Stimulated activated naive CD8-positive, alpha-beta T cell treated with anti-CD3 and anti-CD28 coated beads, Interleukin-15, amount 100 ng/mL, for 72 hours (primary cell): ENCODE data around the gene RTKN2.

Experiments used
- ATAC-seq: fragments of 150-1000 bp; cut with Tn5 transposase; 2 replicates; pipeline ENCODE4 v1.10.0; 2021; ENCODE audit warnings: mild to moderate bottlenecking, moderate library complexity
- DNase-seq, 2 donors: peaks; one replicate each; pipeline ENCODE4 v3.0.0; 2021 to 2022
- H3K27ac Mint-ChIP-seq, 2 donors: one replicate each; pipeline ENCODE4 v1.8.0; 2022; ENCODE audit warnings: mild to moderate bottlenecking in 2 of 2, mixed read lengths in 2 of 2, moderate library complexity in 2 of 2
- H3K27me3 Mint-ChIP-seq: one replicate; pipeline ENCODE4 v1.8.0; 2022; ENCODE audit warnings: mixed read lengths
- H3K4me1 Mint-ChIP-seq: one replicate; pipeline ENCODE4 v1.8.0; 2022; ENCODE audit warnings: mild to moderate bottlenecking, mixed read lengths
- H3K4me3 Mint-ChIP-seq, 2 donors: one replicate each; pipeline ENCODE4 v1.8.0; 2022; ENCODE audit warnings: mild to moderate bottlenecking in 2 of 2, mixed read lengths in 2 of 2, moderate library complexity in 1 of 2
- H3K9me3 Mint-ChIP-seq, 2 donors: one replicate each; pipeline ENCODE4 v1.8.0; 2022; ENCODE audit warnings: mixed read lengths in 2 of 2

RTKN2 gene

DNA sequence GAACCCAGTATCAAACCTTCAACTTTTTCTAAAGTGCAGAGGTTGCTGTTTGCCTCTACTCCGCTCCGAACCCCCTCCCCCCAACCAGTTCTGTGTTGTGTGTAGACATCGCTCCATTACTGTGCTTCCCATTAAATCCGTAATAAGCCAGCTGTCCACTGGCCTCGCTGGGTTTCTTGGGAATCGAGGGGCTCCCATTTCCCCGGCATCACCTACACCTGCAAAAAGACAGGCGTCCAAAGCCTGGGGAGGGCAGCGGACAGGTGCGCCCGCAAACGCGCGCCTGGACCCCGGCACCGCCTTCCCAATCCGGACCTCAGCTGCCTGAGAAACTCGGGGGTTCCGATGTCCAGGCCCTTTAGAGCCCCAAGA is 631 bp downstream of the RTKN2 start:
- Mint-ChIP-seq H3K27ac (no peak overlapping the region), H3K4me3 (peak overlapping the region; percentile 67 to 77), H3K4me1 (peaks cover 15% of the 10 kb centered on the region), H3K9me3 (no peaks in the 10 kb centered on the region), H3K27me3 (peaks cover 47% of the 10 kb centered on the region)
- ATAC-seq (no peak), DNase-seq (peak in 1 of 2 donors; percentile 4)

DNA sequence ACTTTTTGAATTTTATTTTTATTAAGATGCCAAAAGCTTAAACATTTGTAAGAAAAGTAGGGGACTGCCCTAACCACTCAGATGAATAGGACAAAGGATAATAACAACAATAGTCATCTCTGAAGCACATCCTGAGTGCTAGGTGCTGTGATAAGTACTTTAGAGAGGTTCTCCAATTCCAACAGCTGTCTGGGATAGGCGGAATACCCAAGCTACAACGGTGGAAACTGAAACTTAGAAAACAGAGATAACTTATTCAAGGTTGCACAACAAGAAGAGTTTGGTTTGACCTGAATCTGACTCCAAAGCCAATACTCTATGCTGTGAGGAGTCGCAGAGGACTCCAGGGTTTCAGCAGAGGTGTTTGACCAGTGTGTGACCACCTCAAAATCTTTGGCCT is 2.0 kb downstream of the RTKN2 start:
- H3K27ac Mint-ChIP-seq = no peak overlapping the region
- peaks cover 15% of the 10 kb centered on the region for H3K4me1 Mint-ChIP-seq
- ATAC-seq = no peak
- peaks cover 47% of the 10 kb centered on the region for H3K27me3 Mint-ChIP-seq
- no peak overlapping the region for H3K4me3 Mint-ChIP-seq
- no peaks in the 10 kb centered on the region for H3K9me3 Mint-ChIP-seq
- no peak for DNase-seq

- H3K4me3 Mint-ChIP-seq = no peak overlapping the region
- H3K4me1 Mint-ChIP-seq = peaks cover 15% of the 10 kb centered on the region
- DNase-seq (no peak), ATAC-seq (no peak)
- H3K27me3 Mint-ChIP-seq = peaks cover 47% of the 10 kb centered on the region
- H3K27ac Mint-ChIP-seq = no peak overlapping the region
- no peaks in the 10 kb centered on the region for H3K9me3 Mint-ChIP-seq
Observed at GRCh38 chr10:62266147-62266546, 2.5 kb downstream of the RTKN2 start.

DNA sequence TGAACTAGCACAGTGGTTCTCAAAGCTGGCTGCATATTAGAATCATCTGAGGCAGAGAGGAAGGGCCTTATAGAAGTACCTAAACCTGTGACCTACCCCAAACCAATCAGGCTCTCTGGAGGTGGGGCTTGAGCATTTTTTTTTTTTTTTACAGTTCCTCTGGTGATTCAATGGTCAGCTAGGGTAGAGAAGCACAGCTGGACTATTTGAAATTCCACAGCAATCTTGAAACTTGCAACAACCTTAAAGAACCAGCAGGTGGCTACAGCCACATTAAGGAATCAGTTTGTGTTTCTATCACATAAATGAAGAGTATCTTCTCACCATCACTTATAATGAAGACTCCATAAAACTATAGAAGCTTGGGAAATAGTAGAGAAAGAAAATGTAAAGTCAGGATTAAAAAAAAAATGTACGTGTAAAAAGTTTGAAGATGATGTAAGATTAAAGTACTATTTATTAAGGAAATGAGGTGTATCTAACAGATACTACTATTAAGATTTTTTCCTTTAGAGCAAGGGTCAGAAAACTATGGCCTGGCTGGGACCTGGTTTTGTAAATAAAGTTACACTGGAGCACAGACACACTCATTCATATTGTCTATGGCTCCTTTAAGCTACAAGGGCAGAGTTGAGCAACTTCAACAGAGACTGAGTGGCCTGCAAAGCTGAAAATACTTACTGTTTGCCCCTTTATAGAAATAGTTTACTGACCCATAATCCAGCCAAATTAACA is 3.8 kb downstream of the RTKN2 start:
- ATAC-seq (no peak), DNase-seq (no peak)

DNA sequence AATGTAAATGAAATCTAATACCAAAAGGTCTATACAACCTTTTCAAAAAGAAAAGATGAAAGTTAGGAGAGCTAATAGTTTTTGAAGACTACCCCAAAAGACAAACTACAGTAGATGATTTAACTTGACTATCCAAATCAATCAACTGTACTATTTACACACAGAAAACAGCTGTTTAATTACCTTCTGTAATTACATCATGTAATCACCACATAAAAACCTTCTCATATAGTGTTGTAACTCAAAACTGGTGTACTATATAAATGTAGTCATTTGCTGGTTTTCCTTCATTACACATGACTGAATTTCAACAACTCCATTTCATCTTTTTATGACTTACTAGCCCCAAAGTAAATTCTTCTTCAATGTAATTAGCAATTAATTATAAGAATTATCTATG is 4.5 kb downstream of the RTKN2 start:
- ATAC-seq (no peak), DNase-seq (no peak)
- H3K4me1 Mint-ChIP-seq = peaks cover 4% of the 10 kb centered on the region
- H3K27ac Mint-ChIP-seq = no peak overlapping the region
- H3K4me3 Mint-ChIP-seq = no peak overlapping the region
- H3K27me3 Mint-ChIP-seq = peaks cover 32% of the 10 kb centered on the region
- H3K9me3 Mint-ChIP-seq = no peaks in the 10 kb centered on the region

More for the DNA sequence above, 3.8 kb downstream of the RTKN2 start:
- H3K9me3 Mint-ChIP-seq = no peaks in the 10 kb centered on the region
- H3K4me3 Mint-ChIP-seq = no peak overlapping the region
- H3K27ac Mint-ChIP-seq = no peak overlapping the region
- H3K4me1 Mint-ChIP-seq = peaks cover 11% of the 10 kb centered on the region
- peaks cover 39% of the 10 kb centered on the region for H3K27me3 Mint-ChIP-seq

DNA sequence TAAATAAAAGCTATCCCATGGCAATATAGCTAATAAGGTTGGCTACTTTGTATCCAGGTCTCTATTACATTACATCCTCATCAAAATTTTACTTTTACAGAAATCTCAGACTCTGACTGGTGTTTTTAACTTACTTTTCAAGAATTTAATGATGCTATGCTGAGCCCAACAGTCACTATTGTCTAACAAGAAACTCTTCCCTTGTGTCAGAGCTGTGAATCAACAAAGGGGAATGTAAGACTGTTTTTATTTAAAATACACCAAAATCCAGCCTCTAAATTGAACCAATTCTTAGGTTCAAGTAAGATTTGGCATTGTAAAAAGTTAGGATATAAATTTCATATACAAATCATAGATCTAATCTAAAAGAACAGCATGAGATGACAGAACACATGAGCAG is 7.0 kb downstream of the RTKN2 start:
- no peak overlapping the region for H3K4me3 Mint-ChIP-seq
- ATAC-seq (no peak), DNase-seq (no peak)
- H3K4me1 Mint-ChIP-seq = no peaks in the 10 kb centered on the region
- no peak overlapping the region for H3K27ac Mint-ChIP-seq
- peaks cover 11% of the 10 kb centered on the region for H3K27me3 Mint-ChIP-seq
- H3K9me3 Mint-ChIP-seq = no peaks in the 10 kb centered on the region

DNA sequence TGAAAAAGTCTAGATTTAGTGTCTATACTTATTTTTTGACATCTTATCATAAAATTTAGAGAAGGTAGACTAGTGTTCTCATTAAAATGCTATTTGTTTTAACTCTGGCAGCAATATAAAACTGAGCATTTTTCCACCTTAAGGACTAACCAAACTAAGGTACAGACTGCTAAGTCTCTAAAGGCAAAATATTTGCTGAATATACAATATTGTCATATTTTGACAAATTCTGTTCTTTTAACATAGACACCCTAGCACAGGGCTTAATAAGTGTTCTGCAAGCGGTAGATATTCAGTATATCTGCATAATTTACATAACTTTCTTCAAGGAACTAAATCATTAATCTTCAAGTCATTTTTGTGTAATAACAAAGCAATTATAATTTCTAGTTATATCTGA is 8.6 kb downstream of the RTKN2 start:
- no peak for DNase-seq

DNA sequence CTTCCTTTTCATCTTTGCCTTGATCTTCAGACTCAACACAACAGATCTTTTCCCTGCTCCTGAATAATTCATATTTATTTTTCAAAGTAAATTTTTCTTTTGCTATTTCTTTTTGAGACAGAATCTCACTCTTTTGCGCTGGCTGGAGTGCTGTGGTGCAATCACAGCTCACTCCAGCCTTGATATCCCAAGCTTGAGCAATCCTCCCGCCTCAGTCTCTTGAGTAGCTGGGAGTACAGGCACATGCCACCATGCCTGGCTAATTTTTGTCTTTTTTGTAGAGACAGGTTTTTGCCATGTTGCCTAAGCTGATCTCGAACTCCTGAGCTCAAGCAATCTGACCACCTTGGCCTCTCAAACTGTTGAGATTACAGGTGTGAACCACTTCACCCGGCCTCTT is 9.2 kb downstream of the RTKN2 start:
- Mint-ChIP-seq H3K27ac (no peak overlapping the region), H3K9me3 (no peaks in the 10 kb centered on the region), H3K4me3 (no peak overlapping the region), H3K4me1 (peaks cover 1% of the 10 kb centered on the region), H3K27me3 (no peaks in the 10 kb centered on the region)
- ATAC-seq (no peak), DNase-seq (no peak)

More for the DNA sequence above, 8.6 kb downstream of the RTKN2 start:
- H3K27ac Mint-ChIP-seq = no peak overlapping the region
- no peaks in the 10 kb centered on the region for H3K4me1 Mint-ChIP-seq
- H3K9me3 Mint-ChIP-seq = no peaks in the 10 kb centered on the region
- H3K27me3 Mint-ChIP-seq = no peaks in the 10 kb centered on the region
- ATAC-seq = no peak
- H3K4me3 Mint-ChIP-seq = no peak overlapping the region

GRCh38 chr10:62258926-62259325 is 9.7 kb downstream of the RTKN2 start:
- H3K27me3 Mint-ChIP-seq = no peaks in the 10 kb centered on the region
- H3K9me3 Mint-ChIP-seq = no peaks in the 10 kb centered on the region
- H3K27ac Mint-ChIP-seq = no peak overlapping the region
- DNase-seq = no peak
- no peak for ATAC-seq
- no peak overlapping the region for H3K4me3 Mint-ChIP-seq
- H3K4me1 Mint-ChIP-seq = peaks cover 7% of the 10 kb centered on the region

- Mint-ChIP-seq H3K27me3 (no peaks in the 10 kb centered on the region), H3K4me3 (no peak overlapping the region)
Observed at GRCh38 chr10:62253704-62254103, 14.9 kb downstream of the RTKN2 start.

GRCh38 chr10:62252051-62252450 is 16.6 kb downstream of the RTKN2 start:
- DNase-seq (no peak), ATAC-seq (no peak)
- peaks cover 38% of the 10 kb centered on the region for H3K4me1 Mint-ChIP-seq
- no peak overlapping the region for H3K4me3 Mint-ChIP-seq
- H3K9me3 Mint-ChIP-seq = no peaks in the 10 kb centered on the region
- no peak overlapping the region for H3K27ac Mint-ChIP-seq
- no peaks in the 10 kb centered on the region for H3K27me3 Mint-ChIP-seq

More at GRCh38 chr10:62253704-62254103, 14.9 kb downstream of the RTKN2 start:
- H3K27ac Mint-ChIP-seq = no peak overlapping the region
- DNase-seq = no peak
- peaks cover 38% of the 10 kb centered on the region for H3K4me1 Mint-ChIP-seq
- ATAC-seq = no peak
- no peaks in the 10 kb centered on the region for H3K9me3 Mint-ChIP-seq

DNA sequence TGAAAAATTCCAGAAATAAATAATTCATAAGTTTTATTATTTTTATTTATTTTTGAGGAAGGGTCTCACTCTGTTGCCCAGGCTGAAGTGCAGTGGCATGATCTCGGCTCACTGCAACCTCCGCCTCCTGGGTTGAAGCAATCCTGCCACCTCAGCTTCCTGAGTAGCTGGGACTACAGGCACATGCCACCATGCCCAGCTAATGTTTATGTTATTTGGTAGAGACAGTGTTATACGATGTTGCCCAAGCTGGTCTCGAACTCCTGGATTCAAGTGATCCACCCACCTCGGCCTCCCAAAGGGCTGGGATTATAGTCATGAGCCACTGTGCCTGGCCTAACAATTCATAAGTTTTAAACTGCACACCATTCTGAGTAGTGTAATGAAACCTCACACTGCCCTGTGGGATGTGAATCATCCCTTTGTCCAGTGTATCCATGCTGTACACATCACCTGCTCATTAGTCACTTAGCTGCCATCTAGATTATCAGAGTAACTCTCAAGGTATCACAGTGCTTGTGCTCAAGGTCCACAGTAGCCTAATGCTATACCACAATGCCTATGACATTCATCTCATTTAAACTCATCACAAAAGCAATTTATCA is 17.9 kb downstream of the RTKN2 start:
- peaks cover 38% of the 10 kb centered on the region for H3K4me1 Mint-ChIP-seq
- no peak overlapping the region for H3K27ac Mint-ChIP-seq
- H3K27me3 Mint-ChIP-seq = no peaks in the 10 kb centered on the region
- no peaks in the 10 kb centered on the region for H3K9me3 Mint-ChIP-seq
- no peak for DNase-seq
- peak; percentile 57 for ATAC-seq
- H3K4me3 Mint-ChIP-seq = no peak overlapping the region

- DNase-seq (no peak), ATAC-seq (no peak)
- no peak overlapping the region for H3K27ac Mint-ChIP-seq
- H3K9me3 Mint-ChIP-seq = no peaks in the 10 kb centered on the region
- H3K4me3 Mint-ChIP-seq = no peak overlapping the region
- no peaks in the 10 kb centered on the region for H3K27me3 Mint-ChIP-seq
- H3K4me1 Mint-ChIP-seq = peaks cover 45% of the 10 kb centered on the region
Observed at GRCh38 chr10:62249957-62250356, 18.7 kb downstream of the RTKN2 start.

GRCh38 chr10:62248465-62248864 is 20.2 kb downstream of the RTKN2 start:
- DNase-seq = no peak
- ATAC-seq = no peak
- no peaks in the 10 kb centered on the region for H3K9me3 Mint-ChIP-seq
- no peaks in the 10 kb centered on the region for H3K27me3 Mint-ChIP-seq
- no peak overlapping the region for H3K27ac Mint-ChIP-seq
- H3K4me1 Mint-ChIP-seq = peaks cover 41% of the 10 kb centered on the region
- no peak overlapping the region for H3K4me3 Mint-ChIP-seq

DNA sequence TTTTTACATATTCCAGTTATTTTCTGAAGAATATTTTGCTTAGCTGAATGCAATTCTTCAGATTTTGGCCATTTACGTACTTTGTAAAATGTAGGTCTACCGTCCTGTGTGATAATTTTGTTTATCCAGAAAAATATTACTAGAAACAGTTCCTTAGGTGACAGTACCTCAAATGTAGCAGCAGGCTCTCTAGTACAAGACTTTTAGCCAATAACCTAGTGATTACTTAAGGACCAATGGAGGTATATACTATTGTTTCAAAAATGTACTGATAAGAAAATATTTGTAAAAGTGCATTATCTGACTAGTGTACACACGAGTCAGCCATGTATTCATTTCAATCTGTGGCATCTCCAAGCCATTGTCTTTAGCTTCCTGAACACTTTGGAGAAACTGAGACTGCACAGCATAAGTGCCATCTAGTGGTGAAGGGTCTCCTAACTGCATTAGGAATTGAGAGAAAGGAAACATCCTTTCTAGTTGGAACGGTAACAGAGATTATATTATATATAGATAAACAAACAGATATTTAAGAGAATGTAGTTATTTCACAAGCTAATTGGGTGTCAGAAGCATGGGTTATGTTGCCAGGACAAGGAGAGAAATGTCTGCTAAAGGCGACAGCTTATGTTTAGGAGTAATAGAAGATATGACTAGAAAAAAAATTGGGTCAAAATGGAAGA is 23.7 kb downstream of the RTKN2 start:
- DNase-seq (peak; percentile 42 to 53), ATAC-seq (peak; percentile 88)
- Mint-ChIP-seq H3K27me3 (no peaks in the 10 kb centered on the region), H3K9me3 (no peaks in the 10 kb centered on the region), H3K27ac (peak overlapping the region in 1 of 2 donors; percentile 57), H3K4me3 (peak overlapping the region; percentile 16 to 51), H3K4me1 (peaks cover 28% of the 10 kb centered on the region)

- no peak for DNase-seq
- H3K4me3 Mint-ChIP-seq = peak overlapping the region; percentile 64 to 79
- no peaks in the 10 kb centered on the region for H3K9me3 Mint-ChIP-seq
- H3K27ac Mint-ChIP-seq = no peak overlapping the region
- H3K4me1 Mint-ChIP-seq = peaks cover 25% of the 10 kb centered on the region
- H3K27me3 Mint-ChIP-seq = no peaks in the 10 kb centered on the region
- no peak for ATAC-seq
Observed at GRCh38 chr10:62244088-62244487, 24.6 kb downstream of the RTKN2 start.
